ENCODE measurements around the gene DEPDC1B.

GRCh38 chr5:60677850-60678664, 21.9 kb downstream of the DEPDC1B start:
- no peak for TF ChIP-seq TAF1 (IDR thresholded peaks at IDR 0.05; ENCODE audit: low read depth)
- no peak for TF ChIP-seq POLR2AphosphoS5 (IDR thresholded peaks at IDR 0.05)
- TF ChIP-seq MXI1 (conservative IDR thresholded peaks at IDR 0.05; ENCODE audit: poor library complexity, severe bottlenecking) = no peak
- TF ChIP-seq, protein P1, sequence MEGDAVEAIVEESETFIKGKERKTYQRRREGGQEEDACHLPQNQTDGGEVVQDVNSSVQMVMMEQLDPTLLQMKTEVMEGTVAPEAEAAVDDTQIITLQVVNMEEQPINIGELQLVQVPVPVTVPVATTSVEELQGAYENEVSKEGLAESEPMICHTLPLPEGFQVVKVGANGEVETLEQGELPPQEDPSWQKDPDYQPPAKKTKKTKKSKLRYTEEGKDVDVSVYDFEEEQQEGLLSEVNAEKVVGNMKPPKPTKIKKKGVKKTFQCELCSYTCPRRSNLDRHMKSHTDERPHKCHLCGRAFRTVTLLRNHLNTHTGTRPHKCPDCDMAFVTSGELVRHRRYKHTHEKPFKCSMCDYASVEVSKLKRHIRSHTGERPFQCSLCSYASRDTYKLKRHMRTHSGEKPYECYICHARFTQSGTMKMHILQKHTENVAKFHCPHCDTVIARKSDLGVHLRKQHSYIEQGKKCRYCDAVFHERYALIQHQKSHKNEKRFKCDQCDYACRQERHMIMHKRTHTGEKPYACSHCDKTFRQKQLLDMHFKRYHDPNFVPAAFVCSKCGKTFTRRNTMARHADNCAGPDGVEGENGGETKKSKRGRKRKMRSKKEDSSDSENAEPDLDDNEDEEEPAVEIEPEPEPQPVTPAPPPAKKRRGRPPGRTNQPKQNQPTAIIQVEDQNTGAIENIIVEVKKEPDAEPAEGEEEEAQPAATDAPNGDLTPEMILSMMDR (IDR thresholded peaks at IDR 0.05; ENCODE audit: poor library complexity, severe bottlenecking) = peak; percentile 69
- peak; percentile 69 for TF ChIP-seq SMC3 (conservative IDR thresholded peaks at IDR 0.05; ENCODE audit: poor library complexity)
- TF ChIP-seq EZH2 (IDR thresholded peaks at IDR 0.05; ENCODE audit: borderline replicate concordance, insufficient read depth, low read length, poor library complexity, severe bottlenecking) = no peak

Measured in neural cell (in vitro differentiated cells).